H54 (cell line): ENCODE data around the gene CAB39L.

Source experiments
- DNase-seq: peaks from one replicate; pipeline ENCODE4 v3.0.0; 2011; ENCODE audit warnings: low spot score, mixed read lengths; ENCODE audit not compliant: insufficient read length
- FAIRE-seq: peaks from 3 replicates; lab custom pipeline; 2011; peaks lifted over from hg19 to GRCh38; lab: Jason Lieb, UNC
- POLR2A ChIP-seq: IDR thresholded peaks from 2 replicates; pipeline ENCODE4 v1.6.1; 2011; ENCODE audit warnings: low read depth, mild to moderate bottlenecking, low read length

Gene CAB39L

DNA sequence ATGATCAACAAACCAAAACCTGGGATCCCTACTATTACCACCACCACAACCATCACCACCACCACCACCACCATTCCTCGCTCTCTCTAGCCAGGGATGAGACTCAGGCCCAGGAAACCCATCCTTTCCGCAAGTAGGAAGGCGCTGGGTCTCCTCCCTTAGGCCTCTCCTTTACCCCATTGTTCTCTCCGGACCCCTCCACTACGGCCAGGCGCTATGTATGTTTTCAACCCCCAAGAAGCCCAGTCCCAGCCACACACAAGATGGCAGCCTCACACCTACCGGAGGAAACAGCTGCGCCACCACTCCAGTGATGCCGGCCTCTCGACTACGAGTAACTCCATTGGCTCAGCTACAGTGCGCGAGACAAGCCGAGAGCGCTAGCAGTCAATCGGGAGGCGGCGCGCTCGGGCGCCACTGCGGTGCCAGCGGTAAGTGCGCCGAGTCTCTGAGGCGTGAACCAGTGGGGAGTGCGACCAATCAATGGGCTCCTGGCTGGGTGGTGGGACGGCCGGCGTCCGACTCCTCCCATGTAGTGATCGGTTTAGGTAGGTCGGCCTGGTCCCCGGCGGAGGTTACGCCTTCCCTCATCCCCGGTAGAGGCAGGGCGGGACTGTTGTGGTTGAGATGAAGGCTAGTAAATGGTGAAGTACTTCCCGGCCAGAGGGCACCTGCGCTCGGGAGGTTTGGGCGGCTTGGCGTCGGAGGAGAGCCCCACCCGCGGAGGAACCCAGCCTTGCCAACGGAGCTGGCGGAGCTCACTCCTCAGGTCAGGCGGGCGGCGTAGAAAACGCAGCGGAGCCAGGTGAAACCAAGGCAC, at the start of gene CAB39L, which contains the start of gene SETDB2:
CAB39L (minus strand) TSS at position 361 of the 820 bp plus-strand sequence. CDS start 61,154 bp downstream, outside the sequence.
SETDB2 (plus strand) TSS at position 571 of the 820 bp plus-strand sequence. CDS start 7,620 bp downstream, outside the sequence.
- peak; percentile 60 for TF ChIP-seq POLR2A
- DNase-seq (peak; percentile 63), FAIRE-seq (peak; percentile 98)

DNA sequence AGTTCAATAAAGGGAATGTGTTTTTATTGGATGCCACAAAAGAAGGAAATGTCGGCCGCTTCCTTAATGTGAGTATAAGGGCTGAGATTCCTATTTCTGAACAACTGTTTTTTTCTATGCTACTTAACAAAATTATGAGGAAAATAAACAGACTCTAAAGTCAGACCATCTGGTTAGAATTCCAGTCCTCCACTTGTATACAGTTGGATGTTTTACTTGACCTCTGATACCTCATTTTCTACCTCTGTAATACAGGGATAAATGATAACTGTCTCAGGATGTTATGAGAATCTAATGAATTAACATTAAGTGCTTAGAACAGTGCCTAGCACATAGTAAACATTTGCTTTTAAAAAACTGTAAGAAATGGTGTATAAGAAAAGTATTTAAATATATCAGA, 44.7 kb upstream of the CAB39L start:
- FAIRE-seq (no peak), DNase-seq (no peak)
- no peak for TF ChIP-seq POLR2A

DNA sequence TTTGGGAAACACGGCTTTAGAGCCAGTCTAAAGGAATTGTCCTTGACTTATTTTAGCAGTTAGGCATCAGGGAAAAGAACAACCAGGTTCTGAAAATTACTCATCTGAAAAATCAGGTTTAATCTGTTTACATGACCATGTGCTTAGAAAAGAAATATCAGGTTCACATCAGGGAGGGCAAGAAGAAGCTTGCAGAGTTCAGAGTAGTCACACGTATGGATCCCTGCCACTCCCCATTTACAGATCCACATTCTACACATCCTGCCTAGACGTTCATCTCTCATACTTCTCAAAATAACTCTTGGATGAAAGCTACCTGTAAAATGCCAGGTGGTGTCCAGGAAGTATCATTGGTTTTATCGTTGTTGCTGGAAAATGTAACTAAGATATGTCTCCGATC, 37.9 kb upstream of the CAB39L start:
- FAIRE-seq: no peak
- DNase-seq: no peak
- no peak for TF ChIP-seq POLR2A

DNA sequence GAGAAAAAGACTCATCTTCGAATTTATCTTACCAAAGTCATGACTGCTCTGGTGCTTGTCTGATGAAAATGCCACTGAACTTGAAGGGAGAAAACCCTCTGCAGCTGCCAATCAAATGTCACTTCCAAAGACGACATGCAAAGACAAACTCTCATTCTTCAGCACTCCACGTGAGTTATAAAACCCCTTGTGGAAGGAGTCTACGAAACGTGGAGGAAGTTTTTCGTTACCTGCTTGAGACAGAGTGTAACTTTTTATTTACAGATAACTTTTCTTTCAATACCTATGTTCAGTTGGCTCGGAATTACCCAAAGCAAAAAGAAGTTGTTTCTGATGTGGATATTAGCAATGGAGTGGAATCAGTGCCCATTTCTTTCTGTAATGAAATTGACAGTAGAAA, 32.7 kb upstream of the CAB39L start:
- DNase-seq: no peak
- TF ChIP-seq POLR2A: no peak
- no peak for FAIRE-seq

DNA sequence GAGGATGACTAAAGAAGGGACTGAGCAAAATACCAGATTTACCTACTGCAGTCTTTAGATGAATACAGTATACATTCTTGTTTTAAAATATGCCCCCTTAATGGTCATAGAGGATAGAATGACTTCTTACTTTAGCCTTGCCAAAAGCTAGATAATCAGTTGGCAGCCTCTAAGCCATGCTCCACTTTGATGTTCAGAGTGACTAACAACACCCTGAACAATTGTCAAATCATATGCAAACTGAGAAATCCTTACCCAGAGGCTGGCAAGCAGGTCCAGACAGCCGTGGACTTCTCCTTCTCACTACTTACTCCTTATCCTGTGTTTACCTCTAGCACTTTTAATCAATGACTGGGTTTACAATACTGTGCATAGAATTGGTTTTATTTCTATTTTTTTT, 28.3 kb upstream of the CAB39L start:
- FAIRE-seq (no peak), DNase-seq (no peak)
- TF ChIP-seq POLR2A: no peak

DNA sequence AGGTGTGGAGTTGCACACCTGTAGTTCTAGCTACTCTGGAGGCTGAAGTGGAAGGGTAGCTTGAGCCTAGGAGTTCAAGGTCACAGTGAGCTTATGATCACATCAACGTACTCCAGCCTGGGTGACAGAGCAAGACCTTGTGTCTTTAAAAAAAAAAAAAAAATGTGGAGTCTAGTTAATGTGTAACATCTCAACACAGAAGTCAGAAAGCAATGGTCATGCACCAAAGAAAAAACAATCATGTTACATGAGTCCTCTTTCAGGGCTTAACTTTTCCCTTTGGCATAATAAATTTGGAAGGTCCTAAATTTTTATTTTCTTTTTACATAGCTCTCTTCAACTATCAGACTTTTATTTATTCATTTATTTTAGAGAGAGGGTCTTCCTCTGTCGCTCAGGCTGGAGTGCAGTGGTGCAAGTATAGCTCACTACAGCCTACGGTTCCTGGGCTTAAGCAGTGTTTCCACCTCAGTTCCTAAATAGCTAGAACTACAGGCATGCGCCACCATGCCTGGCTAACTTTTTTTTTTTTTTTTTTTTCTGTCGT, 22.5 kb upstream of the CAB39L start:
- DNase-seq (no peak), FAIRE-seq (no peak)
- no peak for TF ChIP-seq POLR2A

DNA sequence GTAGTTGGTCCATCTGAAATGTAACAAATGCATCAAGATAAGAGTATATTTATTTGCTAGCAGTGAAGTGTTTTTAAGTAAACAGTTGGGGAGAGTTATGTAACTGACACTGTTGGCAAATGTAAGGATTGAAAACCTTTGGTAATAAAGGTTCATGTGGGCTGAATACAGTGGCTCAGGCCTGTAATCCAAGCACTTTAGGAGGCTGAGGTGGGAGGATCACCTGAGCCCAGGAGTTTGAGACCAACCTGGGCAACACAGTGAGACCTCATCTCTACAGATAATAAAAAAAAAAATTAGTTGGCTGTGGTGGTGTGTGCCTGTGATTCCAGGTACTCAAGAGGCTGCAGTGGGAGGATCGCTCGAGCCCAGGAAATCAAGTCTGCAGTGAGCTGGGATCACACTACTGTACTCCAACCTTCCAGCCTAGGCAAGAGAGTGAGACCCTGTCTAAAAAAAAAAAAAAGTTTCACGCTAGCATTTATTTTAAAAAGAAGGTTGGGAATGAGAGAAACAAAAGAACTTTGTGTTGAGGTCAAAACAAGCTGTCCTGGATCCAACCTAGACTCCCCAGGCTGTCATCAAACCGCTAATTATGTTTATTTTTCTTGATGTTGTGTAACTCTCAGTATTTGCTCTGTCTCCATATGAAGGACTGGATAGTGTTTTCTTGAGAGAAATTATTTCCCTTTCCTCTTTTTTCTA, 20.9 kb upstream of the CAB39L start:
- no peak for FAIRE-seq
- no peak for TF ChIP-seq POLR2A
- no peak for DNase-seq

DNA sequence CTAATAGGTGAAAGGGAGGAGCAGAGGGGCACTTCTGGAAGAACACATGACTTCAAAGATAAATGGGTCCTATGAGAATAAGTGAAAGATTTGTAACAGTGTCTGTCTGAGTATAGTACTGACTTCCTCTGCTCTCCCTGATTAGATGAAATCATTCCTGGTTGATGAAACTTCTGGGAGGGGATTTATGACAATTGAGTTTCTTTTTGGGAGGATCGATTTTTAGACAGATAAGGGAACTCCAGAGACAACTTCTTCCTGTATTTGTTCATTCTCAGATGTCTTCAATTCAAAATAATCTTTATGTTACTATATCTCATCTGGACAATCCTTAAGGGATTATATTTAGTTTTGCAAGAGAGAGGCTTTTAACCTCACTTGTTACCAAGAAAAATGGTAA, 20.2 kb upstream of the CAB39L start:
- DNase-seq (no peak), FAIRE-seq (no peak)
- TF ChIP-seq POLR2A: no peak

DNA sequence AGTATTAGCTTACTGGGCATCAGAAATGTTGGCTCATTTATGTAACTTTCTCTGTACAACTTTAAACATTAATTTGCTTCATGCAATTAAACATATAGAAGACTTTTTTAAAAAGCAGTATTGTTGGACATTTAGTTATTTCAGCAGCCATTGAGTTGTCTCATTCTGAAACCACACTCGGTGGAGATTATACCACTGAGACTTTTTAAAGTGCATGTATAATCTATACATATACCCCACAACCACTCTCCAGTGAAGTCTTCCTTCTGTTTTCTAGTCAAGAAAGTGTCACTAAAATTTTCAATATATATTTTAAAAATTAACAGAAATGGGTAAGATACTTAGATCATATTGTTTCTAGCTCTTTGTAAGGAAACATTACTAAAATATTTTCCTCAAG, 15.7 kb upstream of the CAB39L start:
- FAIRE-seq (no peak), DNase-seq (no peak)
- TF ChIP-seq POLR2A: no peak

DNA sequence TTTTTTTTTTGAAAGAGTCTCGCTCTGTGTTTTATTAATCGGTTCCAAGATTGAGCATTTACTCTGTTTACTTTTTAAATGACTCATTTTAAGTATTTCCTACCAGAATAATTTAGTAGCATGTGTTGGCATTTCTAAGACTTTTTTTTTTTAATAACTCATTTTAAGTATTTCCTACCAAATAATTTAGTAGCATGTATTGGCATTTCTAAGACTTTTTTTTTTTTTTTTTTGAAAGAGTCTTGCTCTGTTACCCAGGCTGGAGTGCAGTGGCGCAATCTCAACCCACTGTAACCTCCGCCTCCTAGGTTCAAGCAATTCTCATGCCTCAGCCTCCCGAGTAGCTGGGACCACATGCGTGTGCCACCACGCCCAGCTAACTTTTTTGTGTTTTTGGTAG, 13.4 kb upstream of the CAB39L start:
- FAIRE-seq (no peak), DNase-seq (no peak)
- no peak for TF ChIP-seq POLR2A

DNA sequence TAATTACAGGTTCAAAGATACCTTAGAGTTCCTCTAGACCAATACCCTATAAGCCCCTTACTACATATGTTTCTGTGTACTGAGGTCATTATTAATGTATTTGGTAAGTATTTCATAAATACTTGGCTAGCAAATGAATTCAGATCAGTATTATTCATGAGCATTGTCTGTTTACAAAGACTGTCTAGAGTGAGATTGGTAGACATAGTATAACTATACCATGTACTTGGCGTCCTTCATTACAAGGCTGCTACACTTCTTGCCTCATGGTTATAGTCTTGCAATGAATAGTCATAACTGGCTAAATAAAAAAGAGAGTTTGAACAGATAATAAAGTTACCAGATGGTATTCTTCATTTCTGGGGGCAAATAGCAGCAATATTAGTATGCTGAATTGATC, 12.3 kb upstream of the CAB39L start:
- DNase-seq (no peak), FAIRE-seq (no peak)
- no peak for TF ChIP-seq POLR2A

DNA sequence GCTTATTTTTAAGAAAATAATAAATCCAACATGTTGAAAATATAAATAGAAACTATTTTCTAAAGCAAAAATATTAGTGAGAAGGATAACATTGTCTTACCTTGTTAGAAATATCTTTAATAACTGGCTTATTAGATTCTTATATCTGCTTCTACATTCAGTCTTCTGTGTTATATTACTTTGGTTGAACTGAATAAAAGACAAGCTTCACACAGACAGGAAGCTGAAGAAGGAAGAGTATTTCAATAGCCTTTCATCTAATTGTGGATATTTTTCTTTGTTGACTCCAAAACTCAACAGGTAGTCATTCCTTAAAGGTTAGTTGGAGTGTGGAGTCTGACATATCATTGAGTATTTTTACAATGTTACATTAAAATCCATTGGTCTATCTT, 11.1 kb upstream of the CAB39L start:
- FAIRE-seq: no peak
- no peak for TF ChIP-seq POLR2A
- DNase-seq: no peak

DNA sequence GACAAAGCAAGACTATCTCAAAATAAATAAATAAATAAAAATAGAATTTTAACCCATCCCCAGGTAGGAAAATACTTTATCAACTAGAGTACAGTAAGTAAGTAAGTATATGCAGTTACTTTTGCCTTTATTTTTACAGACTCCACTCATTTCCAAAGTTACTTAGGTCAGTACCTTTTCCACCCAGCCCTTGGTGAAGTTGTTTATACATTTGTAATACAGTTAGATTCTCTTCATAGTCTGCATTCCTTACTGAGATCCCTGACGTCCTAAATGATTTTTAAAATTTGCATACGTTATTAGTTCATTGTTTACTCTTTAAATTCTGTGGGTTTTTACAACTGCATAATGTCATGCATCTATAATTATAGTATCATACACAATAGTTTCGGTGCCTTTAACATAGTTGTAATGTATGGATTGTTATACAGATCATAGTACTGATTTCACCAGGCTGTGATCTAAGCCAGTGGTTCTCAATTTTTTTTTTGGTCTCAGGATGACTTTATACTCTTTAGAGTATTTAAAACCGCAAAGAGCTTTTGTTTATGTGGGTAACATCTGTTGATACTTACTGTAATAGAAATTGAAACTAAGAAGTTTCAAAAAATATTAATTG, 10.6 kb upstream of the CAB39L start:
- FAIRE-seq: no peak
- no peak for TF ChIP-seq POLR2A
- no peak for DNase-seq

DNA sequence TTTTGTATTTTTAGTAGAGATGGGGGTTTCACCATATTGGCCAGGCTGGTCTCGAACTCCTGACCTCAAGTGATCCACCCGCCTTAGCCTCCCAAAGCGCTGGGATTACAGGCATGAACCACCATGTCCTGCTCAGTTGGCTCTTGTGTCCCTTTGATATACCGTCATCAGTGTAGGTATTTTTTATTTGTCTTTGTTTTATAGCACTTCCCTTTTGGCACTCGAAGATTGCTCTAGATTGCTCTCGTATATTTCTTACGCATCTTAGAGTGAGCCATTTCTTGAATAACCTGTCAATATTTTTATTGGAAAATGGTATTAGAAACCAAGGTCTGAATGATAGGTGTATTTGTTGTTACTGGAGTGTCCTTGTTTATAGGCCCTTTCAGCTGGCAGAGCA, 9.6 kb upstream of the CAB39L start:
- no peak for DNase-seq
- TF ChIP-seq POLR2A: no peak
- no peak for FAIRE-seq
